ENCODE data around the gene STIM1. TPM values are rescaled to one million over a fixed set of nuclear protein-coding genes. Genes with fewer than 3 reads are reported as not detected.
"Not testable (repeated sequence)": the region's sequence is repeated elsewhere in the genome, so short reads cannot be mapped to it uniquely, and the experiment has no call there.

The STIM1 gene
- total RNA-seq, 2 experiments from 2014 or later: 103 to 108 TPM

- CTCF ChIA-PET: interaction anchor here (2.0 kb wide), 1 partner anchor 173 kb away, joined by 6 read pairs; no protein-coding TSS in a partner anchor
- H3K4me3 Mint-ChIP-seq; POLR2A ChIA-PET; H3K27me3 Mint-ChIP-seq; H3K36me3 Mint-ChIP-seq (ENCODE audit: low read depth); DNase-seq; H3K9me3 Mint-ChIP-seq; H3K27ac Mint-ChIP-seq: not testable (repeated sequence)
- peaks cover 45% of the 10 kb centered on the region for H3K4me1 Mint-ChIP-seq
Measured at GRCh38 chr11:3900230-3900629, 44.8 kb downstream of the STIM1 start.

GRCh38 chr11:3901249-3902025 is 46.0 kb downstream of the STIM1 start:
- peaks cover 4% of the 10 kb centered on the region for H3K36me3 Mint-ChIP-seq (ENCODE audit: low read depth)
- no peak overlapping the region for H3K27ac Mint-ChIP-seq
- ChIA-PET CTCF (interaction anchor here (0.6 to 2.0 kb wide), 4 partner anchors 39 to 374 kb away, joined by 3 to 6 read pairs (median 6); partner anchors contain the start of gene STIM1), POLR2A (interaction anchor here (0.6 kb wide), 2 partner anchors 37 to 137 kb away, joined by 3 read pairs; no protein-coding TSS in a partner anchor)
- H3K9me3 Mint-ChIP-seq: no peaks in the 10 kb centered on the region
- H3K27me3 Mint-ChIP-seq: no peaks in the 10 kb centered on the region
- no peak overlapping the region for H3K4me3 Mint-ChIP-seq
- peaks cover 52% of the 10 kb centered on the region for H3K4me1 Mint-ChIP-seq
- no peak for DNase-seq

- no peak overlapping the region for H3K4me3 Mint-ChIP-seq
- DNase-seq: no peak
- H3K27me3 Mint-ChIP-seq: no peaks in the 10 kb centered on the region
- H3K36me3 Mint-ChIP-seq (ENCODE audit: low read depth): peaks cover 3% of the 10 kb centered on the region
- POLR2A ChIA-PET: no interaction called here
- no peaks in the 10 kb centered on the region for H3K9me3 Mint-ChIP-seq
- peaks cover 62% of the 10 kb centered on the region for H3K4me1 Mint-ChIP-seq
- CTCF ChIA-PET: interaction anchor here (1.1 kb wide), 1 partner anchor 61 kb away, joined by 4 read pairs; the partner anchor contains the start of gene RHOG
- H3K27ac Mint-ChIP-seq: no peak overlapping the region
Measured at GRCh38 chr11:3902441-3902840, 47.0 kb downstream of the STIM1 start.

GRCh38 chr11:3903207-3903896 is 47.9 kb downstream of the STIM1 start:
- DNase-seq: no peak
- H3K4me3 Mint-ChIP-seq: no peak overlapping the region
- peaks cover 7% of the 10 kb centered on the region for H3K36me3 Mint-ChIP-seq (ENCODE audit: low read depth)
- peak overlapping the region; percentile 76 for H3K27ac Mint-ChIP-seq
- peaks cover 67% of the 10 kb centered on the region for H3K4me1 Mint-ChIP-seq
- CTCF ChIA-PET: interaction anchor here (1.1 kb wide), 2 partner anchors 48 to 62 kb away, joined by 4 read pairs; partner anchors contain the start of genes RHOG and STIM1
- H3K9me3 Mint-ChIP-seq: no peaks in the 10 kb centered on the region
- H3K27me3 Mint-ChIP-seq: no peaks in the 10 kb centered on the region
- POLR2A ChIA-PET: no interaction called here

- no peak for DNase-seq
- Mint-ChIP-seq H3K27me3 (no peaks in the 10 kb centered on the region), H3K36me3 (ENCODE audit: low read depth) (peaks cover 10% of the 10 kb centered on the region), H3K4me1 (peaks cover 73% of the 10 kb centered on the region), H3K9me3 (no peaks in the 10 kb centered on the region), H3K4me3 (no peak overlapping the region), H3K27ac (peak overlapping the region; percentile 81)
- ChIA-PET POLR2A (no interaction called here), CTCF (interaction anchor here (0.9 kb wide), 1 partner anchor 10 kb away, joined by 3 read pairs; no protein-coding TSS in a partner anchor)
Measured at GRCh38 chr11:3904228-3904627, 48.8 kb downstream of the STIM1 start.

GRCh38 chr11:3905080-3905953 is 49.9 kb downstream of the STIM1 start:
- Mint-ChIP-seq H3K9me3 (no peaks in the 10 kb centered on the region), H3K36me3 (ENCODE audit: low read depth) (peaks cover 14% of the 10 kb centered on the region), H3K4me3 (no peak overlapping the region), H3K27ac (peak overlapping the region; percentile 81), H3K4me1 (peaks cover 76% of the 10 kb centered on the region), H3K27me3 (no peaks in the 10 kb centered on the region)
- POLR2A ChIA-PET: no interaction called here
- CTCF ChIA-PET: interaction anchor here (0.9 to 2.1 kb wide), 7 partner anchors 11 to 75 kb away, joined by 3 to 13 read pairs (median 6); partner anchors contain the start of gene STIM1
- DNase-seq: peak; percentile 78

GRCh38 chr11:3906166-3906565 is 50.7 kb downstream of the STIM1 start:
- Mint-ChIP-seq H3K36me3 (ENCODE audit: low read depth) (peaks cover 14% of the 10 kb centered on the region), H3K9me3 (no peaks in the 10 kb centered on the region), H3K27me3 (no peaks in the 10 kb centered on the region), H3K4me1 (peaks cover 76% of the 10 kb centered on the region), H3K4me3 (no peak overlapping the region), H3K27ac (no peak overlapping the region)
- no peak for DNase-seq
- POLR2A ChIA-PET: interaction anchor here (0.6 kb wide), 1 partner anchor 141 kb away, joined by 4 read pairs; no protein-coding TSS in a partner anchor
- CTCF ChIA-PET: interaction anchor here (0.9 to 2.1 kb wide), 6 partner anchors 11 to 76 kb away, joined by 3 to 13 read pairs (median 4); partner anchors contain the start of gene STIM1

- H3K9me3 Mint-ChIP-seq: no peaks in the 10 kb centered on the region
- peaks cover 17% of the 10 kb centered on the region for H3K36me3 Mint-ChIP-seq (ENCODE audit: low read depth)
- POLR2A ChIA-PET: no interaction called here
- peak; percentile 19 for DNase-seq
- no peak overlapping the region for H3K4me3 Mint-ChIP-seq
- no peaks in the 10 kb centered on the region for H3K27me3 Mint-ChIP-seq
- CTCF ChIA-PET: interaction anchor here (2.1 kb wide), 1 partner anchor 9 kb away, joined by 13 read pairs; no protein-coding TSS in a partner anchor
- peaks cover 75% of the 10 kb centered on the region for H3K4me1 Mint-ChIP-seq
- peak overlapping the region; percentile 17 for H3K27ac Mint-ChIP-seq
Measured at GRCh38 chr11:3907590-3907989, 52.1 kb downstream of the STIM1 start.

GRCh38 chr11:3909901-3910300 is 54.4 kb downstream of the STIM1 start:
- POLR2A ChIA-PET: no interaction called here
- Mint-ChIP-seq H3K27me3 (no peaks in the 10 kb centered on the region), H3K4me3 (no peak overlapping the region), H3K4me1 (peaks cover 63% of the 10 kb centered on the region), H3K9me3 (no peaks in the 10 kb centered on the region), H3K36me3 (ENCODE audit: low read depth) (peaks cover 17% of the 10 kb centered on the region), H3K27ac (no peak overlapping the region)
- DNase-seq: no peak
- CTCF ChIA-PET: interaction anchor here (2.3 kb wide), 1 partner anchor 55 kb away, joined by 7 read pairs; no protein-coding TSS in a partner anchor

GRCh38 chr11:3911908-3912505 is 56.5 kb downstream of the STIM1 start:
- Mint-ChIP-seq H3K9me3 (no peaks in the 10 kb centered on the region), H3K27me3 (no peaks in the 10 kb centered on the region), H3K27ac (no peak overlapping the region), H3K4me1 (peaks cover 56% of the 10 kb centered on the region), H3K36me3 (ENCODE audit: low read depth) (peaks cover 21% of the 10 kb centered on the region), H3K4me3 (no peak overlapping the region)
- DNase-seq: no peak
- ChIA-PET CTCF (interaction anchor here (1.1 to 2.3 kb wide), 4 partner anchors 43 to 70 kb away, joined by 3 to 7 read pairs (median 3); no protein-coding TSS in a partner anchor), POLR2A (no interaction called here)

- ChIA-PET POLR2A (no interaction called here), CTCF (interaction anchor here (0.6 to 1.2 kb wide), 2 partner anchors 9 to 23 kb away, joined by 3 to 5 read pairs; no protein-coding TSS in a partner anchor)
- H3K27ac Mint-ChIP-seq: no peak overlapping the region
- peaks cover 27% of the 10 kb centered on the region for H3K36me3 Mint-ChIP-seq (ENCODE audit: low read depth)
- no peak overlapping the region for H3K4me3 Mint-ChIP-seq
- no peaks in the 10 kb centered on the region for H3K9me3 Mint-ChIP-seq
- no peak for DNase-seq
- H3K4me1 Mint-ChIP-seq: peaks cover 63% of the 10 kb centered on the region
- no peaks in the 10 kb centered on the region for H3K27me3 Mint-ChIP-seq
Measured at GRCh38 chr11:3913921-3914320, 58.5 kb downstream of the STIM1 start.

- peaks cover 28% of the 10 kb centered on the region for H3K36me3 Mint-ChIP-seq (ENCODE audit: low read depth)
- no peak for DNase-seq
- ChIA-PET POLR2A (no interaction called here), CTCF (interaction anchor here (0.7 to 1.0 kb wide), 3 partner anchors 12 to 60 kb away, joined by 3 to 5 read pairs (median 3); no protein-coding TSS in a partner anchor)
- peaks cover 66% of the 10 kb centered on the region for H3K4me1 Mint-ChIP-seq
- H3K9me3 Mint-ChIP-seq: no peaks in the 10 kb centered on the region
- no peaks in the 10 kb centered on the region for H3K27me3 Mint-ChIP-seq
- no peak overlapping the region for H3K27ac Mint-ChIP-seq
- H3K4me3 Mint-ChIP-seq: no peak overlapping the region
Measured at GRCh38 chr11:3914805-3915204, 59.3 kb downstream of the STIM1 start.

Data from activated CD4-positive, alpha-beta T cell treated with anti-CD3 and anti-CD28 coated beads, Interleukin-2, amount 10 ng/mL, durations not matched to agents 7 days and 5 days (primary cell).